ENCODE data around the gene BICDL1.

DNA sequence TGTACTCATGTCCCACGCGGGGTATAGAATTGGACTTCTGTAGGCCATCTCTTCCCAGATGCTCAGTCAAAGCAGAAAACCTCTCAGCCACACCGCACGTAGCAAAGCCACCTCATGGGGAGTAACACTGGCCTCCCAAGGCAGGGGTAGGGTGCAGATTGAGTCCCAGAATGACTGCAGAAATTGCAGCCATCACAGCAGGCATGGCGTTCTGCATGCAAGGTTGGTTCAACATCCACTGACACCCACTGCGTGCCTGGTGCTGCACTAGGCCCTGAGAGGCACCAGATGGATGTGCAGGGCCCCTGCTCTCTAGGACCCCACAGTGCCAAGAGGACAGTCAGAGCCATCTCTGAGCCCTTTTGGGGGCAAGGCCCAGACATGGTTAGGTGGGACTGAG lies 87.6 kb downstream of the BICDL1 start:
- TF ChIP-seq, protein P1, sequence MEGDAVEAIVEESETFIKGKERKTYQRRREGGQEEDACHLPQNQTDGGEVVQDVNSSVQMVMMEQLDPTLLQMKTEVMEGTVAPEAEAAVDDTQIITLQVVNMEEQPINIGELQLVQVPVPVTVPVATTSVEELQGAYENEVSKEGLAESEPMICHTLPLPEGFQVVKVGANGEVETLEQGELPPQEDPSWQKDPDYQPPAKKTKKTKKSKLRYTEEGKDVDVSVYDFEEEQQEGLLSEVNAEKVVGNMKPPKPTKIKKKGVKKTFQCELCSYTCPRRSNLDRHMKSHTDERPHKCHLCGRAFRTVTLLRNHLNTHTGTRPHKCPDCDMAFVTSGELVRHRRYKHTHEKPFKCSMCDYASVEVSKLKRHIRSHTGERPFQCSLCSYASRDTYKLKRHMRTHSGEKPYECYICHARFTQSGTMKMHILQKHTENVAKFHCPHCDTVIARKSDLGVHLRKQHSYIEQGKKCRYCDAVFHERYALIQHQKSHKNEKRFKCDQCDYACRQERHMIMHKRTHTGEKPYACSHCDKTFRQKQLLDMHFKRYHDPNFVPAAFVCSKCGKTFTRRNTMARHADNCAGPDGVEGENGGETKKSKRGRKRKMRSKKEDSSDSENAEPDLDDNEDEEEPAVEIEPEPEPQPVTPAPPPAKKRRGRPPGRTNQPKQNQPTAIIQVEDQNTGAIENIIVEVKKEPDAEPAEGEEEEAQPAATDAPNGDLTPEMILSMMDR (conservative IDR thresholded peaks at IDR 0.05 in 1 of 2, IDR thresholded peaks at IDR 0.05 in 1 of 2; ENCODE audit: low read depth in 1 of 2, low read length in 2 of 2) = no peak
- TF ChIP-seq EZH2 (IDR thresholded peaks at IDR 0.05; ENCODE audit: low read length, missing control alignments) = no peak
